Activated T-helper 17 cell treated with anti-CD3 and anti-CD28 coated beads, Interleukin-2, amount 50 U/mL, for 72 hours (primary cell): ENCODE results near the gene GRB7. TPM values are rescaled to one million over a fixed set of nuclear protein-coding genes. Genes with fewer than 3 reads are reported as not detected.
A peak's percentile ranks its signal among the peaks of the same experiment; 100 is the strongest.

ENCODE experiments used
- ATAC-seq: fragments of 150-1000 bp; cut with Tn5 transposase; replicated peaks from 2 replicates; pipeline ENCODE4 v1.10.0; 2021; ENCODE audit warnings: mild to moderate bottlenecking, moderate library complexity
- H3K27ac Mint-ChIP-seq: one replicate; pipeline ENCODE4 v1.8.0; 2022; ENCODE audit warnings: mixed read lengths
- H3K27me3 Mint-ChIP-seq: one replicate; pipeline ENCODE4 v1.8.0; 2022; ENCODE audit warnings: mixed read lengths
- H3K36me3 Mint-ChIP-seq: one replicate; pipeline ENCODE4 v1.8.0; 2022; ENCODE audit warnings: low read depth, mild to moderate bottlenecking, mixed read lengths
- H3K4me1 Mint-ChIP-seq: one replicate; pipeline ENCODE4 v1.8.0; 2022; ENCODE audit warnings: mixed read lengths
- H3K4me3 Mint-ChIP-seq: one replicate; pipeline ENCODE4 v1.8.0; 2022; ENCODE audit warnings: mild to moderate bottlenecking, mixed read lengths
- H3K9me3 Mint-ChIP-seq: one replicate; pipeline ENCODE4 v1.8.0; 2022; ENCODE audit warnings: mixed read lengths
- total RNA-seq, 2 donors: library from RNA; stranded (reverse); gene quantifications; one replicate each; pipeline ENCODE4 v1.2.3, GENCODE V29; 2022

Gene GRB7
- total RNA-seq, 2 donors from 2014 or later: 0.40 TPM; not detected in 1

- no peak for ATAC-seq
- Mint-ChIP-seq H3K9me3 (no peaks in the 10 kb centered on the region), H3K27ac (peak overlapping the region; percentile 67), H3K27me3 (no peaks in the 10 kb centered on the region), H3K4me1 (peaks cover 59% of the 10 kb centered on the region), H3K4me3 (peak overlapping the region; percentile 76), H3K36me3 (peaks cover 52% of the 10 kb centered on the region)
Measured at GRCh38 chr17:39794249-39794970, 56.7 kb downstream of the GRB7 start.

Other genes starting within 250 kb of the GRB7 start
- gene NEUROD2, start 130.0 kb upstream of the GRB7 start, total RNA-seq: not detected
- gene PPP1R1B, start 111.0 kb upstream of the GRB7 start, total RNA-seq: not detected
- gene STARD3, start 100.8 kb upstream of the GRB7 start, total RNA-seq: 10 to 100 TPM; 59.8 to 76.0 TPM
- 1 to 10 TPM; 2.0 to 2.5 TPM for gene TCAP, start 72.6 kb upstream of the GRB7 start, total RNA-seq
- gene PNMT, start 69.5 kb upstream of the GRB7 start, total RNA-seq: not detected
- 10 to 100 TPM in 1 of 2 donors, 1 to 10 TPM in 1; 5.9 to 14.8 TPM for gene PGAP3, start 49.9 kb upstream of the GRB7 start, total RNA-seq
- gene ERBB2, start 37.9 kb upstream of the GRB7 start, total RNA-seq: 1 to 10 TPM; 3.4 to 5.9 TPM
- 10 to 100 TPM; 24.6 to 45.2 TPM for gene MIEN1, start 7.4 kb upstream of the GRB7 start, total RNA-seq
- gene IKZF3, start 126.4 kb downstream of the GRB7 start, total RNA-seq: 100 to 1,000 TPM in 1 of 2 donors, 10 to 100 TPM in 1; 55.0 to 119 TPM
- gene ZPBP2, start 130.3 kb downstream of the GRB7 start, total RNA-seq: under 1 TPM; 0.53 to 0.67 TPM
- gene GSDMB, start 180.7 kb downstream of the GRB7 start, total RNA-seq: 10 to 100 TPM; 28.9 to 37.6 TPM
- 10 to 100 TPM; 66.8 to 70.3 TPM for gene ORMDL3, start 189.7 kb downstream of the GRB7 start, total RNA-seq
- not detected for gene LRRC3C, start 189.8 kb downstream of the GRB7 start, total RNA-seq
- 1 to 10 TPM in 1 of 2 donors, under 1 TPM in 1; 0.63 to 1.1 TPM for gene GSDMA, start 225.1 kb downstream of the GRB7 start, total RNA-seq
- 100 to 1,000 TPM in 1 of 2 donors, 10 to 100 TPM in 1; 97.6 to 159 TPM for gene PSMD3, start 242.9 kb downstream of the GRB7 start, total RNA-seq